K562 (cell line): Measurements from ENCODE around the gene FUCA2. TPM values are rescaled to one million over a fixed set of nuclear protein-coding genes. Genes with fewer than 3 reads are reported as not detected.

Experiments
- ATAC-seq: fragments of 200-7000 bp; cut with Tn5 transposase; 3 replicates; pipeline ENCODE4 v1.9.1; 2020; ENCODE audit warnings: moderate library complexity
- Bru-seq: library from RNA; stranded (reverse); fragments of 400-500 nt; gene quantifications from one replicate; lab custom pipeline; 2021; lab: Mats Ljungman, UMichigan
- BruChase-seq, 2 experiments: library from RNA; stranded (reverse); fragments of 400-500 nt; gene quantifications; one replicate each; lab custom pipeline; 2021; lab: Mats Ljungman, UMichigan
- BruUV-seq: library from RNA; stranded (reverse); fragments of 400-500 nt; replicated peaks from 2 replicates; lab custom pipeline; 2021; lab: Mats Ljungman, UMichigan
- CTCF ChIA-PET: fragments of 300-600 bp; formaldehyde crosslinking; extraction: SDS; loops from one replicate; lab custom pipeline; 2021; ENCODE audit warnings: low intra/inter-chr PET ratio; lab: Yijun Ruan, JAX
- POLR2A ChIA-PET: fragments of 300-600, 350-650 bp; sonication (Branson Sonifier 250); formaldehyde crosslinking; extraction: SDS; loops from one replicate; lab custom pipeline; 2021; ENCODE audit warnings: antibody characterized with exemption, inconsistent platforms; lab: Yijun Ruan, JAX
- DNase-seq, 4 experiments: peaks; one replicate each; pipeline versions ENCODE4 v3.0.0 to v3.0.0-alpha.2; 2011 to 2018; ENCODE audit warnings: low spot score in 3 of 4, mixed read lengths in 3 of 4; ENCODE audit errors: extremely low read depth in 1 of 4
- FAIRE-seq: peaks from 2 replicates; lab custom pipeline; 2011; peaks lifted over from hg19 to GRCh38; lab: Jason Lieb, UNC
- H2AFZ ChIP-seq: 2 replicates; pipeline ENCODE4 v1.6.0; 2011; ENCODE audit warnings: low read depth, low read length, control low read depth, inconsistent platforms
- H3K27ac ChIP-seq: fragments of 200-600 bp; 3 replicates; pipeline ENCODE4 v1.8.0; 2011; ENCODE audit warnings: low read depth, mild to moderate bottlenecking, control low read depth, inconsistent platforms, low read length, moderate library complexity, mixed read lengths; ENCODE audit errors: extremely low read depth
- H3K27me3 ChIP-seq, 2 experiments: fragments of 300-600 bp in 1 of 2; 2 replicates in 1 of 2; 3 replicates in 1 of 2; pipeline versions ENCODE4 v1.6.0 to v1.8.0; 2011; ENCODE audit warnings: inconsistent platforms in 2 of 2, low read length in 2 of 2, mild to moderate bottlenecking in 1 of 2, mixed read lengths in 1 of 2, moderate library complexity in 1 of 2; ENCODE audit not compliant: control insufficient read depth in 2 of 2, insufficient read depth in 2 of 2
- H3K36me3 ChIP-seq: fragments of 300-600 bp; 3 replicates; pipeline ENCODE4 v1.8.0; 2011; ENCODE audit warnings: mild to moderate bottlenecking, low read length, inconsistent platforms; ENCODE audit not compliant: control insufficient read depth, insufficient read depth
- H3K4me1 ChIP-seq, 2 experiments: fragments of 200-600 bp in 1 of 2; replicated peaks in 1 of 2; 2 replicates in 1 of 2; 3 replicates in 1 of 2; pipeline versions ENCODE4 v1.5.1 to v1.8.0; 2011; ENCODE audit warnings: inconsistent platforms in 2 of 2, low read length in 2 of 2, mild to moderate bottlenecking in 1 of 2, mixed read lengths in 1 of 2, moderate library complexity in 1 of 2; ENCODE audit not compliant: control insufficient read depth in 2 of 2, insufficient read depth in 2 of 2
- H3K4me2 ChIP-seq: 2 replicates; pipeline ENCODE4 v1.6.1; 2011; ENCODE audit warnings: low read length, control low read depth, inconsistent platforms, mixed read lengths; ENCODE audit not compliant: insufficient read depth
- H3K4me3 ChIP-seq: fragments of 200-600 bp; sonication (generic), shearing (Covaris generic); 2 replicates; pipeline ENCODE4 v1.5.1; 2016; ENCODE audit warnings: control low read depth, inconsistent platforms
- H3K79me2 ChIP-seq: fragments of 200-600 bp; 3 replicates; pipeline ENCODE4 v1.8.0; 2011; ENCODE audit warnings: low read length, inconsistent platforms; ENCODE audit not compliant: control insufficient read depth, insufficient read depth
- H3K9ac ChIP-seq, 2 experiments: 2 replicates each; pipeline versions ENCODE4 v1.6.0 to v1.6.1; 2011; ENCODE audit warnings: low read depth in 2 of 2, low read length in 2 of 2, control low read depth in 1 of 2, inconsistent platforms in 1 of 2, mild to moderate bottlenecking in 1 of 2, mixed read lengths in 1 of 2; ENCODE audit not compliant: insufficient read depth in 1 of 2
- H3K9me1 ChIP-seq: one replicate; pipeline ENCODE4 v1.6.0; 2011; ENCODE audit warnings: inconsistent platforms, mild to moderate bottlenecking, low read length, moderate library complexity; ENCODE audit not compliant: control insufficient read depth, insufficient read depth
- H3K9me3 ChIP-seq: replicated peaks from 2 replicates; pipeline ENCODE4 v1.5.1; 2011; ENCODE audit warnings: low read depth, low read length, inconsistent platforms; ENCODE audit not compliant: control insufficient read depth, insufficient read depth
- H4K20me1 ChIP-seq: replicated peaks from 2 replicates; pipeline ENCODE4 v1.6.1; 2011; ENCODE audit warnings: low read length, inconsistent platforms, mixed read lengths; ENCODE audit not compliant: control insufficient read depth, insufficient read depth
- BRD9 ChIP-seq: fragments of 450-650 bp; IDR thresholded peaks from 2 replicates; pipeline ENCODE4 v1.6.1; 2018; ENCODE audit warnings: low read depth; ENCODE audit not compliant: partially characterized antibody
- CEBPZ ChIP-seq: fragments of 150-350 bp; IDR thresholded peaks from 2 replicates; pipeline ENCODE4 v1.6.1; 2014; ENCODE audit warnings: low read depth, mild to moderate bottlenecking, low read length, borderline replicate concordance
- CGGBP1 ChIP-seq: fragments of 250-450 bp; sonication (Bioruptor Pico); IDR thresholded peaks from 2 replicates; pipeline ENCODE4 v1.9.0; 2021; ENCODE audit warnings: mild to moderate bottlenecking
- FUS ChIP-seq: fragments of 200-400 bp; formaldehyde crosslinking; optimal IDR thresholded peaks from 2 replicates; pipeline ENCODE3; 2017; ENCODE audit warnings: low read depth, low read length
- MEIS2 ChIP-seq: fragments of 450-650 bp; IDR thresholded peaks from 2 replicates; pipeline ENCODE4 v1.6.1; 2014; ENCODE audit warnings: mild to moderate bottlenecking; ENCODE audit not compliant: partially characterized antibody
- NCOA1 ChIP-seq: fragments of 450-650 bp; IDR thresholded peaks from 2 replicates; pipeline ENCODE4 v1.6.1; 2016; ENCODE audit warnings: low read depth
- SMAD2 ChIP-seq: fragments of 150-350 bp; IDR thresholded peaks from 2 replicates; pipeline ENCODE4 v1.6.1; 2014; ENCODE audit warnings: low read depth, mild to moderate bottlenecking, low read length
- SRSF7 ChIP-seq: fragments of 200-400 bp; formaldehyde crosslinking; optimal IDR thresholded peaks from 2 replicates; pipeline ENCODE3; 2017; ENCODE audit warnings: mild to moderate bottlenecking, low read depth, low read length
- ZC3H11A ChIP-seq: IDR thresholded peaks from 2 replicates; pipeline ENCODE4 v1.6.1; 2012; ENCODE audit warnings: low read depth, low read length, improper control_type of control experiment
- ZNF668 ChIP-seq: fragments of 250-450 bp; sonication (Bioruptor Pico); IDR thresholded peaks from 2 replicates; pipeline ENCODE4 v1.8.0; 2022; ENCODE audit warnings: mild to moderate bottlenecking, inconsistent platforms
- WGBS: fragments of 100-300 bp; shearing (Covaris generic); methylation state at CpG from one replicate; pipeline ENCODE4 v1.1.6; 2016; ENCODE audit warnings: low coverage, mixed read lengths; ENCODE audit not compliant: insufficient coverage; ENCODE audit errors: missing lambda C conversion rate; 5-methylcytosine and 5-hydroxymethylcytosine counted together
- in situ Hi-C: fragments of 300-500 bp; cut with MboI; formaldehyde crosslinking; loops from 4 replicates; pipeline ENCODE4 v1.15.0; 2018; ENCODE audit warnings: inconsistent platforms, mixed read lengths
- intact Hi-C: fragments of 100-400 bp; cut with micrococcal nuclease; formaldehyde crosslinking; loops from 2 replicates; pipeline ENCODE4 v1.14.2; 2022
- long read RNA-seq, 3 experiments: library from polyadenylated mRNA in 2 of 3; library from RNA in 1 of 3; unstranded in 2 of 3; stranded (forward) in 1 of 3; transcript quantifications; one replicate each; pipeline ENCODE4 v2.0.0, GENCODE V29; 2019 to 2022
- polyA minus RNA-seq, 3 experiments: library from RNA; depleted of rRNA, polyadenylated mRNA; stranded (reverse); fragments of >200 nt; gene quantifications; 2 replicates each; pipeline ENCODE4 v1.2.3, GENCODE V29; 2011
- polyA plus RNA-seq, 8 experiments: library from polyadenylated mRNA; depleted of rRNA in 4 of 8; stranded (reverse) in 5 of 8; unstranded in 3 of 8; fragments of >200 nt; fragmentation: Nextera tagmentation in 2 of 8; fragmentation: Illumina TruSeq in 1 of 8; extraction: Ambion mirVana in 2 of 8; extraction: Trizol in 1 of 8; gene quantifications; 2 replicates each; pipeline versions ENCODE4 v1.2.1 to v1.2.3, GENCODE V29; 2011 to 2014; ENCODE audit warnings: inconsistent platforms in 1 of 8, missing spikeins in 1 of 8
- total RNA-seq, 7 experiments: library from RNA; depleted of rRNA in 6 of 7; stranded (reverse); fragments of >200 nt in 6 of 7; fragmentation: Illumina TruSeq in 2 of 7; extraction: Trizol in 2 of 7; gene quantifications; 2 replicates each; pipeline versions ENCODE4 v1.2.1 to v1.2.3, GENCODE V29; 2011 to 2021; ENCODE audit warnings: low replicate concordance in 1 of 7

Gene FUCA2
- 49.7 and 76.8 TPM in 2 replicates for total RNA-seq (2011; cell fraction: chromatin; rRNA removed; ENCODE audit: low replicate concordance)
- 61.7 and 62.4 TPM in 2 replicates for total RNA-seq (2011; cell fraction: nucleolus; rRNA removed)
- total RNA-seq (2011; cell fraction: nucleoplasm; rRNA removed): 96.9 and 141 TPM in 2 replicates
- 59.2 and 71.2 TPM in 2 replicates for total RNA-seq (2014; rRNA removed)
- total RNA-seq (2014; rRNA removed; fragmentation: Illumina TruSeq; extraction: Trizol): 79.3 and 82.9 TPM in 2 replicates
- 78.2 and 82.5 TPM in 2 replicates for total RNA-seq (2015; rRNA removed; fragmentation: Illumina TruSeq; extraction: Trizol)
- 112 and 117 TPM in 2 replicates for total RNA-seq (2021)
- 58.7 and 80.9 TPM in 2 replicates for polyA plus RNA-seq (2011; rRNA removed)
- 28.0 and 39.1 TPM in 2 replicates for polyA plus RNA-seq (2011; cell fraction: cytosol; rRNA removed)
- 30.3 and 35.2 TPM in 2 replicates for polyA plus RNA-seq (2011; cell fraction: nucleus; rRNA removed)
- polyA plus RNA-seq (2012): 69.9 and 86.6 TPM in 2 replicates
- polyA plus RNA-seq (2014; fragmentation: Illumina TruSeq; extraction: Trizol): 67.7 and 79.3 TPM in 2 replicates
- 10 to 100 TPM; 20.6 to 23.9 TPM for polyA plus RNA-seq (2014; fragmentation: Nextera tagmentation; extraction: Ambion mirVana)
- 66.8 and 72.6 TPM in 2 replicates for polyA plus RNA-seq (2014; rRNA removed)
- 43.7 and 55.0 TPM in 2 replicates for polyA minus RNA-seq (2011; rRNA and poly(A)+ RNA removed)
- polyA minus RNA-seq (2011; cell fraction: cytosol; rRNA and poly(A)+ RNA removed): 26.0 and 28.3 TPM in 2 replicates
- 9.2 and 14.8 TPM in 2 replicates for polyA minus RNA-seq (2011; cell fraction: nucleus; rRNA and poly(A)+ RNA removed)
- Bru-seq, nascent RNA: percentile 96 among the genes with signal in this experiment
- percentile 95 among the genes with signal in this experiment for BruChase-seq, experiment 1, labeled RNA remaining after a 2-hour chase
- percentile 94 among the genes with signal in this experiment for BruChase-seq, experiment 2, labeled RNA remaining after a 6-hour chase
- long read RNA-seq, experiment 1, transcript FUCA2-201 (7 exons, 2,356 nt): major isoform, 632 of 735 reads
- long read RNA-seq, experiment 1, partial matches to known transcripts: 45 of 735 reads
- long read RNA-seq, experiment 1, other reads (novel, unspliced or antisense): 58 of 735 reads
- long read RNA-seq, experiment 2, transcript FUCA2-201 (7 exons, 2,356 nt): major isoform, 96 of 143 reads
- long read RNA-seq, experiment 2, partial matches to known transcripts: 30 of 143 reads
- long read RNA-seq, experiment 2, other reads (novel, unspliced or antisense): 17 of 143 reads
- long read RNA-seq, experiment 3, transcript FUCA2-201 (7 exons, 2,356 nt): major isoform, 246 of 270 reads
- long read RNA-seq, experiment 3, partial matches to known transcripts: 8 of 270 reads
- long read RNA-seq, experiment 3, other reads (novel, unspliced or antisense): 16 of 270 reads

GRCh38 chr6:143510991-143511891 lies at the start of gene FUCA2:
Gene FUCA2 (minus strand): TSS chr6:143511720. CDS start chr6:143511634, 86 bp downstream.
- Histone ChIP-seq H3K4me1 (peaks cover 10 to 16% of the 10 kb centered on the region in 2 experiments; a peak in 4 of 5 replicates), H4K20me1 (0 out of 2 replicates have a peak, but pooled peaks cover 3% of the 10 kb centered on the region), H2AFZ (peak within 1 kb of the TSS; percentile 96), H3K4me3 (peak within 1 kb of the TSS; percentile 66), H3K9me3 (no peaks in the 10 kb centered on the region), H3K79me2 (peaks cover 50% of the 10 kb centered on the region), H3K27ac (peak within 1 kb of the TSS; percentile 91), H3K9ac (peak within 1 kb of the TSS; percentile 90 to 98), H3K27me3 (no peaks in the 10 kb centered on the region), H3K4me2 (peak within 1 kb of the TSS; percentile 98), H3K9me1 (no peaks in the 10 kb centered on the region), H3K36me3 (peaks cover 35% of the 10 kb centered on the region)
- in situ Hi-C loops (no loop called here), intact Hi-C loops (loop anchor here (2.0 to 5.0 kb wide), 4 partner anchors 60 to 431 kb away; partner anchors contain the start of genes ADAT2 and PEX3)
- CTCF ChIA-PET: no interaction called here
- ATAC-seq: peak; percentile 96
- WGBS: under 1% methylated on average over 61 of the region's 63 CpGs
- DNase-seq: peak; percentile 92 to 98 (median 93)
- BruUV-seq: no TSS peak
- FAIRE-seq: peak; percentile 62
- POLR2A ChIA-PET: interaction anchor here (0.6 to 1.9 kb wide), 10 partner anchors 9 to 1531 kb away, joined by 3 to 6 read pairs (median 3); no protein-coding TSS in a partner anchor
- TF ChIP-seq NCOA1: no peak
- no peak for TF ChIP-seq ZC3H11A
- TF ChIP-seq CGGBP1: no peak; the same call in 1 of the 2 replicates
- no peak for TF ChIP-seq SRSF7
- no peak for TF ChIP-seq ZNF668 (CRISPR knock-in tag)
- TF ChIP-seq CEBPZ: no peak
- peak; percentile 29 for TF ChIP-seq BRD9
- TF ChIP-seq SMAD2: no peak
- TF ChIP-seq FUS: peak; percentile 79
- no peak for TF ChIP-seq MEIS2
